HL-60 (cell line): Measurements from ENCODE around the gene FMN1.

Experiments
- CTCF ChIP-seq: IDR thresholded peaks from one replicate; pipeline ENCODE4 v1.5.1; 2011; ENCODE audit warnings: low read length, control low read depth, inconsistent platforms; ENCODE audit not compliant: insufficient read depth
- POLR2AphosphoS5 ChIP-seq: IDR thresholded peaks from 2 replicates; pipeline ENCODE4 v1.6.1; 2012; ENCODE audit warnings: low read depth

- TF ChIP-seq CTCF (no peak), POLR2AphosphoS5 (no peak)
Measured at GRCh38 chr15:33030315-33030714, 164.2 kb downstream of the FMN1 start.
